IMR-90 (cell line): Measurements from ENCODE around the gene GTSE1.

Experiments used
- CHD1 ChIP-seq: IDR thresholded peaks from 2 replicates; pipeline ENCODE4 v1.6.1; 2012; ENCODE audit warnings: low read depth, low read length, improper control_type of control experiment
- CTCF ChIP-seq: conservative IDR thresholded peaks from 2 replicates; pipeline ENCODE4 v1.5.1; 2012; ENCODE audit warnings: mild to moderate bottlenecking, low read depth, low read length, improper control_type of control experiment
- FOS ChIP-seq: fragments of 150-350 bp; IDR thresholded peaks from 2 replicates; pipeline ENCODE4 v1.6.1; 2016; ENCODE audit warnings: low read depth, low read length
- MXI1 ChIP-seq: IDR thresholded peaks from 2 replicates; pipeline ENCODE4 v1.6.1; 2012; ENCODE audit warnings: low read depth, mild to moderate bottlenecking, low read length, moderate library complexity, borderline replicate concordance
- POLR2A ChIP-seq: IDR thresholded peaks from 2 replicates; pipeline ENCODE4 v1.6.1; 2012; ENCODE audit warnings: mild to moderate bottlenecking, low read depth, low read length

GRCh38 chr22:46337870-46338269, 41.2 kb downstream of the GTSE1 start:
- TF ChIP-seq POLR2A = no peak
- no peak for TF ChIP-seq CTCF
- no peak for TF ChIP-seq CHD1
- TF ChIP-seq FOS = no peak
- TF ChIP-seq MXI1 = no peak
